ENCODE data around the gene ADK.

Gene ADK

GRCh38 chr10:74500816-74501215, 349.8 kb downstream of the ADK start:
- no peak overlapping the region for H3K27ac ChIP-seq (replicated peaks)
- DNase-seq (ENCODE audit: low read depth in 1 of 2, low spot score in 1 of 2) = no peak
- no peak overlapping the region for H3K4me3 ChIP-seq (replicated peaks; ENCODE audit: insufficient read depth, low read length)
- no peak for TF ChIP-seq GABPA (IDR thresholded peaks at IDR 0.05; ENCODE audit: low read depth)
- no peaks in the 10 kb centered on the region for H3K27me3 ChIP-seq (ENCODE audit: insufficient read depth, poor library complexity, severe bottlenecking)

DNA sequence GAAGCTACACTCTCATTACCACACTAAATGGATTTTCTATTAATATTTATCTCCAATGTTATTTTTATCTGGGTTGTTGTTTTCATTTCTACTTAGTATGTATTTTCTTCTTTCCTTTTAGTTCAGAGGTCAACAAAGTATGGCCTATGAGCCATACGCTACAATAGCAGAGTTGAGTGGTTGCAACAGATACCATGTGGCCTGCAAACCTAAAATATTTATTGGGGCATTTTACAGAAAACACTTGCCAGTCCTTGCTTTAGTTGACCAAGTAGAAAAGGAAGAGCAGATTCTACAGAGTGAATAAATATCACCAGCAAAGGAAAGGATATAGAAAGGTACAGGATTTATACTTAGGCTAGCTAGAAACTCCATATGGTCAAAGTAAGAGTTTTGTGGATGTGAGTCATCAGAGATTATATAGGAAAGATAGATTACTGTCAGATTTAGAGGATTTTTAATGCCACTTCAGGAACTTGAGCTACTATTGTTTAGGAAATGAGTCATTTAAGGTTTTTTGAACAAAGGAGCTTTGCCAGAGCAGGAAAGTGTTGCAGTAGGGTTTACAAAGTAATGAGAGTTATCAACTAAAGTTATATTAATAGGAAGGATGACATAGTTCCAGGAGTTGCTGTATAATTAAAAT, 352.1 kb downstream of the ADK start:
- TF ChIP-seq REST (IDR thresholded peaks at IDR 0.05; ENCODE audit: insufficient replicate concordance, low read depth) (no peak), GABPA (IDR thresholded peaks at IDR 0.05; ENCODE audit: low read depth) (no peak), POLR2AphosphoS5 (IDR thresholded peaks at IDR 0.05; ENCODE audit: low read depth) (no peak), SPI1 (IDR thresholded peaks at IDR 0.05; ENCODE audit: borderline replicate concordance, low read depth) (no peak)
- TF ChIP-seq, protein P1, sequence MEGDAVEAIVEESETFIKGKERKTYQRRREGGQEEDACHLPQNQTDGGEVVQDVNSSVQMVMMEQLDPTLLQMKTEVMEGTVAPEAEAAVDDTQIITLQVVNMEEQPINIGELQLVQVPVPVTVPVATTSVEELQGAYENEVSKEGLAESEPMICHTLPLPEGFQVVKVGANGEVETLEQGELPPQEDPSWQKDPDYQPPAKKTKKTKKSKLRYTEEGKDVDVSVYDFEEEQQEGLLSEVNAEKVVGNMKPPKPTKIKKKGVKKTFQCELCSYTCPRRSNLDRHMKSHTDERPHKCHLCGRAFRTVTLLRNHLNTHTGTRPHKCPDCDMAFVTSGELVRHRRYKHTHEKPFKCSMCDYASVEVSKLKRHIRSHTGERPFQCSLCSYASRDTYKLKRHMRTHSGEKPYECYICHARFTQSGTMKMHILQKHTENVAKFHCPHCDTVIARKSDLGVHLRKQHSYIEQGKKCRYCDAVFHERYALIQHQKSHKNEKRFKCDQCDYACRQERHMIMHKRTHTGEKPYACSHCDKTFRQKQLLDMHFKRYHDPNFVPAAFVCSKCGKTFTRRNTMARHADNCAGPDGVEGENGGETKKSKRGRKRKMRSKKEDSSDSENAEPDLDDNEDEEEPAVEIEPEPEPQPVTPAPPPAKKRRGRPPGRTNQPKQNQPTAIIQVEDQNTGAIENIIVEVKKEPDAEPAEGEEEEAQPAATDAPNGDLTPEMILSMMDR (IDR thresholded peaks at IDR 0.05; ENCODE audit: insufficient read depth, low read length) = no peak

GRCh38 chr10:74507951-74508350, 356.9 kb downstream of the ADK start:
- no peaks in the 10 kb centered on the region for H3K27me3 ChIP-seq (ENCODE audit: insufficient read depth, poor library complexity, severe bottlenecking)
- DNase-seq (ENCODE audit: low read depth in 1 of 2, low spot score in 1 of 2) = no peak
- TF ChIP-seq GABPA (IDR thresholded peaks at IDR 0.05; ENCODE audit: low read depth) = no peak
- no peak for TF ChIP-seq REST (IDR thresholded peaks at IDR 0.05; ENCODE audit: insufficient replicate concordance, low read depth)
- TF ChIP-seq SPI1 (IDR thresholded peaks at IDR 0.05; ENCODE audit: borderline replicate concordance, low read depth) = no peak
- TF ChIP-seq, protein P1 (IDR thresholded peaks at IDR 0.05; ENCODE audit: insufficient read depth, low read length) = no peak
- no peak for TF ChIP-seq POLR2AphosphoS5 (IDR thresholded peaks at IDR 0.05; ENCODE audit: low read depth)
- H3K27ac ChIP-seq (replicated peaks) = no peak overlapping the region
- H3K4me3 ChIP-seq (replicated peaks; ENCODE audit: insufficient read depth, low read length) = no peak overlapping the region

More for the DNA sequence above, 352.1 kb downstream of the ADK start:
- DNase-seq (ENCODE audit: low read depth in 1 of 2, low spot score in 1 of 2) = no peak
- Histone ChIP-seq H3K27me3 (ENCODE audit: insufficient read depth, poor library complexity, severe bottlenecking) (no peaks in the 10 kb centered on the region), H3K27ac (replicated peaks) (no peak overlapping the region), H3K4me3 (replicated peaks; ENCODE audit: insufficient read depth, low read length) (no peak overlapping the region)

DNA sequence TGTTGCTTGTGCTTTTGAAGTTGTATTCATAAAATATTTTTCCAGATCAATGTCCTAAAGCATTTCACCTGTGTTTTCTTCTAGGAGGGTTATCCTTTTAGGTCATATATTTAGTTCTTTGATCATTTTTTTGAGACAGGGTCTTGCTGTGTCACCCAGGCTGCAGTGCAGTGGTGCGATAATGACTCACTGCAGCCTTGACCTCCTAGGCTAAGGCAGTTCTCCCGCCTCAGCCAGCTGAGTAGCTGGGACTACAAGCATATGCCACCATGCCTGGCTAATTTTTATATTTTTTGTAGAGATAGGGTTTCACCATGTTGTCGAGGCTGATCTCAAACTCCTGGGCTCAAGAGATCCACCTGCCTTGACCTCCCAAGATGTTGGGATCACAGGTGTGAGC, 359.6 kb downstream of the ADK start:
- DNase-seq (ENCODE audit: low read depth in 1 of 2, low spot score in 1 of 2) = no peak
- no peaks in the 10 kb centered on the region for H3K27me3 ChIP-seq (ENCODE audit: insufficient read depth, poor library complexity, severe bottlenecking)
- H3K4me3 ChIP-seq (replicated peaks; ENCODE audit: insufficient read depth, low read length) = no peak overlapping the region
- H3K27ac ChIP-seq (replicated peaks) = no peak overlapping the region
- no peak for TF ChIP-seq GABPA (IDR thresholded peaks at IDR 0.05; ENCODE audit: low read depth)
- no peak for TF ChIP-seq SPI1 (IDR thresholded peaks at IDR 0.05; ENCODE audit: borderline replicate concordance, low read depth)
- TF ChIP-seq, protein P1 (IDR thresholded peaks at IDR 0.05; ENCODE audit: insufficient read depth, low read length) = no peak
- no peak for TF ChIP-seq REST (IDR thresholded peaks at IDR 0.05; ENCODE audit: insufficient replicate concordance, low read depth)
- no peak for TF ChIP-seq POLR2AphosphoS5 (IDR thresholded peaks at IDR 0.05; ENCODE audit: low read depth)

Measured in HL-60 (cell line).